ENCODE measurements around the gene TMEM14C.

- TF ChIP-seq POLR2A (IDR thresholded peaks at IDR 0.05; ENCODE audit: low read length) (peak; percentile 48), GATA1 (IDR thresholded peaks at IDR 0.05; ENCODE audit: low read depth, low read length) (no peak)
Measured at GRCh38 chr6:10749734-10750133, 26.9 kb downstream of the TMEM14C start.

All from erythroblast (primary cell).